ENCODE measurements around the gene AMMECR1. TPM values are rescaled to one million over a fixed set of nuclear protein-coding genes. Genes with fewer than 3 reads are reported as not detected.
"Not testable (repeated sequence)": the region's sequence is repeated elsewhere in the genome, so short reads cannot be mapped to it uniquely, and the experiment has no call there.

Gene AMMECR1
- total RNA-seq, 1 experiment from 2014 or later = 34.4 TPM

DNA sequence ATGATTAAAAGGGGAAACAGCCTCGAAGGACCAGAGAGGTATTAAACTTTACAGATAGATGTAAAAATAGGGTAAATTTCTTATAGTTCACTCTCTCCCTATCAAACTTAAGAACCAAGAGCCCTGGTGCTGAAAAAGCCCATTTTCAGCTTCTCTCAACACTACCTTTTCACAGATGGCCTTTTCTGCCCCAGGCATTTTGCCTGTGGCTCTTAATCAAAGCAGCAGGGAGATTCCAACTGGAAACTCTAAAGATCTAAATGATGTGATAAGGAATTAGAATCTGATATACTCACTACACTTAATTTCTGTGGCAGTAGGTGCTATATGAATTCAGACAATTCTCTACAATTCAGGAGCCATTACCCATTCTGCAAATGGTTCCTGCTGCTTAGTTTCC, 60.0 kb downstream of the AMMECR1 start:
- H3K4me3 ChIP-seq (ENCODE audit: insufficient read depth, low read depth, low read length) = no peak overlapping the region
- no peak for DNase-seq
- H3K27me3 ChIP-seq (ENCODE audit: control insufficient read depth, insufficient read depth, low read length) = no peaks in the 10 kb centered on the region
- no peaks in the 10 kb centered on the region for H3K36me3 ChIP-seq (replicated peaks; ENCODE audit: control insufficient read depth, insufficient read depth, low read length)

DNA sequence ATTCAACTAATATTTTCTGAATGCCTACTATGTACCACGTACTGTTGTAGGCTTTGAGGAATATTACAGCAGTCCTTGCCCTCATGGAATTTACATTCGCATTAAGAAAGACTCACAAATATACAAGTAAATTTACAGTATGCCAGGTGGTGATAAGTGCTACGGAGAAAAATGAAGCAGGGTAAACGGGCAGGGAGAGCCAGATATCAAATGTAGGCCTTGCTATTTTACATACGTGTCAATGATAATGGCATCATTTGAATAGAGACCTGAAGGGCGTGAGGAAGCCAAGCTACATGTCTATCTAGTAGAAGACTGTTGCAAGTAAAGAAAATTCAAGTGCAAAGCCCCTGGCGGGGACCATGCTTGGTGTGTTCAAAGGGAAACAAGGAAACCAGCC, 65.2 kb downstream of the AMMECR1 start:
- Histone ChIP-seq H3K4me3 (ENCODE audit: insufficient read depth, low read depth, low read length) (no peak overlapping the region), H3K36me3 (replicated peaks; ENCODE audit: control insufficient read depth, insufficient read depth, low read length) (no peaks in the 10 kb centered on the region), H3K27me3 (ENCODE audit: control insufficient read depth, insufficient read depth, low read length) (no peaks in the 10 kb centered on the region)
- DNase-seq = no peak

GRCh38 chrX:110251961-110252360, 65.9 kb downstream of the AMMECR1 start:
- Histone ChIP-seq H3K36me3 (replicated peaks; ENCODE audit: control insufficient read depth, insufficient read depth, low read length) (no peaks in the 10 kb centered on the region), H3K4me3 (ENCODE audit: insufficient read depth, low read depth, low read length) (no peak overlapping the region), H3K27me3 (ENCODE audit: control insufficient read depth, insufficient read depth, low read length) (no peaks in the 10 kb centered on the region)
- no peak for DNase-seq

DNA sequence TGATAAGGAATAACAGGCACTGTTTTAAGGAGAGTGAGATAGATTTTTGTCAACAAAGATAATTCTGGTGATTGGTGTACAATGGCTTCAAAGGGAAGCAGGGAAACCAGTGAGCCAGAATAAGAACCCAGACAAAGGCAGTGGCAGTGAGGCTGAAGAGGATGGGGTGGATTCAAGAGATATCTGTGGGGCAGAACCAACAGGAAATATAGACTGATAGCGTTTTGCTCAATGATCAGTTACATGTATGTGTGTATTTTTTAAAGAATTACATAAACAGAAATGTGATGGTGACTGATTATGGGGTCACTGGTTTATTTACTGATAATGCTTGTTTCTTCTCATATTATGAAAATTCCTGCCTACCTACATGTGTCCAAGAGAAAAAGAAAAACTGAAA, 66.4 kb downstream of the AMMECR1 start:
- no peak overlapping the region for H3K4me3 ChIP-seq (ENCODE audit: insufficient read depth, low read depth, low read length)
- no peak for DNase-seq
- no peaks in the 10 kb centered on the region for H3K27me3 ChIP-seq (ENCODE audit: control insufficient read depth, insufficient read depth, low read length)
- H3K36me3 ChIP-seq (replicated peaks; ENCODE audit: control insufficient read depth, insufficient read depth, low read length) = no peaks in the 10 kb centered on the region

DNA sequence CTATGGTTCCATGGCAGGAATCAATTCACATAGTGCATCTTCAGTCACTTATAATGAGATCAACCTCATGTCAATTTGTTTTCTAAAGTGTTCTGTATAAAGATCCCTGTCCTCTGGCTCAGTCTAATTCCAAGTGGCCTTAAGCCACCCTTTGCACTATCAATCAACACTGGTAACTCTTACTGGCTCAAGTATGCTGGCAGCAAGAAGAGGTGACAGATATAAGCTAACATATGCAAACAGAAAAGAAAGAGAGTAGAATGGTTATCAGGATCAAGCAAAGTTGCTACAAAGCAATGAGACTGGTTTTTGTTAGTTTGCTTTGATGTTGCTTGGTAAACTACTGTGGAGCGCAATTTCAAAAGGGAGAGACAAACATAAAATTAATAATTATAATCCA, 67.0 kb downstream of the AMMECR1 start:
- no peaks in the 10 kb centered on the region for H3K36me3 ChIP-seq (replicated peaks; ENCODE audit: control insufficient read depth, insufficient read depth, low read length)
- no peak for DNase-seq
- no peak overlapping the region for H3K4me3 ChIP-seq (ENCODE audit: insufficient read depth, low read depth, low read length)
- no peaks in the 10 kb centered on the region for H3K27me3 ChIP-seq (ENCODE audit: control insufficient read depth, insufficient read depth, low read length)

GRCh38 chrX:110248578-110248977, 69.3 kb downstream of the AMMECR1 start:
- Histone ChIP-seq H3K27me3 (ENCODE audit: control insufficient read depth, insufficient read depth, low read length) (no peaks in the 10 kb centered on the region), H3K36me3 (replicated peaks; ENCODE audit: control insufficient read depth, insufficient read depth, low read length) (no peaks in the 10 kb centered on the region), H3K4me3 (ENCODE audit: insufficient read depth, low read depth, low read length) (no peak overlapping the region)
- DNase-seq = no peak

GRCh38 chrX:110245011-110245410, 72.9 kb downstream of the AMMECR1 start:
- no peak overlapping the region for H3K4me3 ChIP-seq (ENCODE audit: insufficient read depth, low read depth, low read length)
- peak; percentile 15 for DNase-seq
- no peaks in the 10 kb centered on the region for H3K36me3 ChIP-seq (replicated peaks; ENCODE audit: control insufficient read depth, insufficient read depth, low read length)
- no peaks in the 10 kb centered on the region for H3K27me3 ChIP-seq (ENCODE audit: control insufficient read depth, insufficient read depth, low read length)

- DNase-seq = no peak
- no peaks in the 10 kb centered on the region for H3K36me3 ChIP-seq (replicated peaks; ENCODE audit: control insufficient read depth, insufficient read depth, low read length)
- H3K4me3 ChIP-seq (ENCODE audit: insufficient read depth, low read depth, low read length) = no peak overlapping the region
- no peaks in the 10 kb centered on the region for H3K27me3 ChIP-seq (ENCODE audit: control insufficient read depth, insufficient read depth, low read length)
These were observed 75.5 kb downstream of the AMMECR1 start for GRCh38 chrX:110242371-110242770.

GRCh38 chrX:110241816-110242215, 76.1 kb downstream of the AMMECR1 start:
- Histone ChIP-seq H3K36me3 (replicated peaks; ENCODE audit: control insufficient read depth, insufficient read depth, low read length) (no peaks in the 10 kb centered on the region), H3K27me3 (ENCODE audit: control insufficient read depth, insufficient read depth, low read length) (no peaks in the 10 kb centered on the region), H3K4me3 (ENCODE audit: insufficient read depth, low read depth, low read length) (no peak overlapping the region)
- no peak for DNase-seq

DNA sequence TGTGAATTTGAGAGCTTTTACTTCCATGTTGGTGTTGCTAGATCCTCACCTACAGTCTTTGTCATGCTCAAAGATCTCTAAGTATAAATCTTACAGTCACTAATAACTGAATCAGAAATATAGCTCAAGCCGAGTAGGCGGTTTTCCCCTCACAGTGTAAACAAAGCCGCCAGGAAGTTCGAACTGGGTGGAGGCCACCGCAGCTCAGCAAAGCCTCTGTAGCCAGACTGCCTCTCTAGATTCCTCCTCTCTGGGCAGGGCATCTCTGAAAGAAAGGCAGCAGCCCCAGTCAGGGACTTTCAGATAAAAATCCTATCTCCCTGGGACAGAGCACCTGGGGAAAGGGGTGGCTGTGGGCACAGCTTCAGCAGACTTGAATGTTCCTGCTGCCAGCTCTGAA, 79.6 kb downstream of the AMMECR1 start:
- not testable (repeated sequence) for H3K36me3 ChIP-seq (replicated peaks; ENCODE audit: control insufficient read depth, insufficient read depth, low read length); H3K27me3 ChIP-seq (ENCODE audit: control insufficient read depth, insufficient read depth, low read length); H3K4me3 ChIP-seq (ENCODE audit: insufficient read depth, low read depth, low read length); DNase-seq

DNA sequence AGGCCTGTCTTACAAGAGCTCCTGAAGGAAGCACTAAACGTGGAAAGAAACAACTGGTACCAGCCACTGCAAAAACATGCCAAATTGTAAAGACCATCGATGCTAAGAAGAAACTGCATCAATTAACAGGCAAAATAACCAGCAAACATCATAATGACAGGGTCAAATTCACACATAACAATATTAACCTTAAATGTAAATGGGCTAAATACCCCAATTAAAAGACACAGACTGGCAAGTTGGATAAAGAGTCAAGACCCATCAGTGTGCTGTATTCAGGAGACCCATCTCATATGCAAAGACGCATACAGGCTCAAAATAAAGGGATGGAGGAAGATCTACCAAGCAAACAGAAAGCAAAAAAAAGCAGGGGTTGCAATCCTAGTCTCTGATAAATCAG, 86.4 kb downstream of the AMMECR1 start:
- DNase-seq; H3K36me3 ChIP-seq (replicated peaks; ENCODE audit: control insufficient read depth, insufficient read depth, low read length); H3K4me3 ChIP-seq (ENCODE audit: insufficient read depth, low read depth, low read length); H3K27me3 ChIP-seq (ENCODE audit: control insufficient read depth, insufficient read depth, low read length): not testable (repeated sequence)

GRCh38 chrX:110229497-110230111, 88.3 kb downstream of the AMMECR1 start:
- not testable (repeated sequence) for H3K27me3 ChIP-seq (ENCODE audit: control insufficient read depth, insufficient read depth, low read length); DNase-seq; H3K36me3 ChIP-seq (replicated peaks; ENCODE audit: control insufficient read depth, insufficient read depth, low read length)
- H3K4me3 ChIP-seq (ENCODE audit: insufficient read depth, low read depth, low read length) = peak overlapping the region; percentile 61

GRCh38 chrX:110228453-110228852, 89.4 kb downstream of the AMMECR1 start:
- H3K4me3 ChIP-seq (ENCODE audit: insufficient read depth, low read depth, low read length) = no peak overlapping the region
- H3K27me3 ChIP-seq (ENCODE audit: control insufficient read depth, insufficient read depth, low read length) = no peaks in the 10 kb centered on the region

DNA sequence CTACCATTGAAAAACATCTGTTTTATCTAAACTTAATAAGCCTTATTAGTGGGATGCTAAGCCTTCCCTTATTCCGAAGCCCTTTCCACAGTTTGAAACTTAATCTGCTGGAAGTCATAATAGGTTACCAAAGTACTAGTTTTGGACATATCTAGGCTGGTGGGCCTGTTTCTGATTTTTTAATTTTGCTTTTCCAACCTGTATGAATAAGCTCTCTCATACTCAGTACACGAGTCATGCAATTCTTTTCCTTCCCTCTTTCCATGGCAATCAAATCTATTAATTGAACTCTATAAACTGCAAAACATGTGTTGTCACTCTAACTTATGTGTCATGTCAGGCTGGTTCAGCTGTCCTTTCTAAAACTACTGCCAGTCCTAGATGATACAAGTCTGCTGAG, 91.0 kb downstream of the AMMECR1 start:
- Histone ChIP-seq H3K4me3 (ENCODE audit: insufficient read depth, low read depth, low read length) (no peak overlapping the region), H3K36me3 (replicated peaks; ENCODE audit: control insufficient read depth, insufficient read depth, low read length) (no peaks in the 10 kb centered on the region), H3K27me3 (ENCODE audit: control insufficient read depth, insufficient read depth, low read length) (no peaks in the 10 kb centered on the region)
- no peak for DNase-seq

More at GRCh38 chrX:110228453-110228852, 89.4 kb downstream of the AMMECR1 start:
- no peaks in the 10 kb centered on the region for H3K36me3 ChIP-seq (replicated peaks; ENCODE audit: control insufficient read depth, insufficient read depth, low read length)
- DNase-seq = no peak

- DNase-seq = no peak
- Histone ChIP-seq H3K27me3 (ENCODE audit: control insufficient read depth, insufficient read depth, low read length) (no peaks in the 10 kb centered on the region), H3K36me3 (replicated peaks; ENCODE audit: control insufficient read depth, insufficient read depth, low read length) (no peaks in the 10 kb centered on the region), H3K4me3 (ENCODE audit: insufficient read depth, low read depth, low read length) (no peak overlapping the region)
These were observed 92.8 kb downstream of the AMMECR1 start for GRCh38 chrX:110224926-110225617.
